Activated CD8-positive, alpha-beta memory T cell treated with anti-CD3 and anti-CD28 coated beads, Interleukin-2, amount 50 U/mL, for 4 hours (primary cell): ENCODE measurements around the gene SIDT1.

Experiments used
- DNase-seq: peaks from one replicate; pipeline ENCODE4 v3.0.0-alpha.2; 2020

SIDT1 gene

DNA sequence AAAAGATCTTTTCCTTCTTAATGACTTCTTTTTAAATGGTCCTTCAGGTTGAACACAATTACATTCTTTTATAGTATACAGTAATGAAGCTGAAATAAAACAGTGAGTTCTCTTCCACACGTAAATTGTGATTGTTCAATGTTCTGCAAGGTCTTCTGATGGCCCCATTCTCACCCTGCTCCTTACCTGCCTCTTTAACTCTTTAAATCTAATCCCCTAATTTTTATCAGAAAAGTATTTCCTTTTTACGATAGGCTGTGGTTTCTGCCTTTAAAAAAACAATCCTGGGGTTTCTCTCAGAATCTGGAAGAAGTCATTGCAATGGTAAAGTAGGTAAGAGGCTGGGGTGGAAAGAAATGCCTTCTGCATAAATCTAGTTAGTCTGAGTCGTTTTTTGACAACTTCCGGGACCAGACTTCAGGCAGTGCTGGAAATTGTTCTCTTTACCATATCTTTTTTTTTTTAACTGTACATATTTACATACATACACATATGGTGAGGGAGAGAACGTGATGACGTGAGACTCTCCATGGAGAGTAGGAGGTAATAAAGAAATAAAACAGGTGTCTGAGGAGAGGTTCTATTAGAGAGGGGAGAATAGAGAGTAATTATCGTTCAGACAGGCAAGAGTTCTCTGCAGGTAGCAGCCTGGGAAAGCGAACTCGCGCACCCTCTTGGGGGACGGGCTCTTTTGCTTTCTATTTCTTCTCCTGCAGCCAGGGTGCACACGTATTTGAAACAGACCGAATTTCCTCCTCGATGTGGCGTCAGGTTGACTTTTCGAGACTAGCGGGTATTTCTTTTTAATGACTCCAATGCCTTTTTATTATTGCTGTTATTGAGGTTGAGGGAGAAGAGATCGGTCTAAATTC is at the start of gene SIDT1:
SIDT1 (plus strand) TSS at position 730 of the 872 bp plus-strand sequence. CDS start 467 bp downstream, outside the sequence.
- DNase-seq = peak; percentile 66

GRCh38 chr3:113485161-113485609 is 47.2 kb upstream of the SIDT1 start:
- peak; percentile 16 for DNase-seq

- DNase-seq = peak; percentile 35
These were observed 37.3 kb upstream of the SIDT1 start for GRCh38 chr3:113495035-113495434.

GRCh38 chr3:113496924-113497323 is 35.4 kb upstream of the SIDT1 start:
- no peak for DNase-seq

GRCh38 chr3:113498221-113499005 is 33.9 kb upstream of the SIDT1 start:
- no peak for DNase-seq

GRCh38 chr3:113499081-113499480 is 33.3 kb upstream of the SIDT1 start:
- no peak for DNase-seq

- DNase-seq = no peak
These were observed 30.8 kb upstream of the SIDT1 start for GRCh38 chr3:113501597-113501996.

DNA sequence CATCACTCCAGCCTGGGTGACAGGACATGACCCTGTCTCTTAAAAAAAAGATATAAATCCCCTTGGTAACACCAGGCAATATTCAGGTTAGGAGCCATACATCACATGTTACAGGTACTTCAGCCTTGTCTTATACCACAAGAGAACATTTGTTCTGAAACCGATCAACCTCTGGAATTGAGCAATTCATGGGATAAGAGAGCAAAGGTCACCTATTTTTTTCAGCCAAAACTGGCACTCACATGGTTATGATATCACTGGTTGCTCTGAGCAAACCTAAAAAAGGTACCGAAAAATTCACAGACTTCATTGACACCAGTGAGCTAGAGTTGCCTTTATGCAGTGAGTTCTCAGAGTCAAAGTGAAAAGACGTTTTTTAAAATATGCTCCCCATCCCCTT is 26.5 kb upstream of the SIDT1 start:
- DNase-seq = no peak

DNA sequence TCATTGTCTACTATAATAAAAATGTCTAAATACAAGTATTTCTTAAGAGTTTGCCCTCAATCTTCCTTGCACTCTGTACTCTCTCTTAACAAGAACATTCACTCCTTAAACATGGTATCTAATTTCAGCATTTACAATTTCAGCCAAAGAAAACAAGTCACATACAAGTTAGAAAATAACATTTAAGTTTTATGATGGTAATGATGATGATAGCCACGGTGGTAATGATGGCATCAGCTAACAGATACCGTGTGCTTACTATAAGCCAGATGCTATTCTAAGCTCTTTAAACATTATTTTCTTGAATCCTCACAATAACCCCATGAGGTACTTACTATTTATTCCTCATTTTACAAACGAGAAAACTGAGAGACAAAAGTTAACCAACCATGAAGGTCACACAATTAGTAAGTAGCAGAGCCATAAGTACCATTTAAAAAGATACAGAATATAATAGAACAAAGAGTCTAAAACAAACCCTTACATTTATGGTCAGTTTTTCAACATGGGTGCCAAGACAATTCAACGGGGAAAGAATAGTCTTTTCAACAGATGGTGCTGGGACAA is 24.8 kb upstream of the SIDT1 start:
- DNase-seq = no peak

- DNase-seq = no peak
These were observed 23.4 kb upstream of the SIDT1 start for GRCh38 chr3:113508966-113509365.

GRCh38 chr3:113514265-113514769 is 18.0 kb upstream of the SIDT1 start:
- no peak for DNase-seq

- no peak for DNase-seq
These were observed 16.2 kb upstream of the SIDT1 start for GRCh38 chr3:113516115-113516505.

- no peak for DNase-seq
These were observed 10.4 kb upstream of the SIDT1 start for GRCh38 chr3:113521981-113522380.

GRCh38 chr3:113523241-113523640 is 9.1 kb upstream of the SIDT1 start:
- DNase-seq = no peak

- DNase-seq = peak; percentile 53
These were observed 561 bp downstream of the SIDT1 start for GRCh38 chr3:113532698-113533533.

DNA sequence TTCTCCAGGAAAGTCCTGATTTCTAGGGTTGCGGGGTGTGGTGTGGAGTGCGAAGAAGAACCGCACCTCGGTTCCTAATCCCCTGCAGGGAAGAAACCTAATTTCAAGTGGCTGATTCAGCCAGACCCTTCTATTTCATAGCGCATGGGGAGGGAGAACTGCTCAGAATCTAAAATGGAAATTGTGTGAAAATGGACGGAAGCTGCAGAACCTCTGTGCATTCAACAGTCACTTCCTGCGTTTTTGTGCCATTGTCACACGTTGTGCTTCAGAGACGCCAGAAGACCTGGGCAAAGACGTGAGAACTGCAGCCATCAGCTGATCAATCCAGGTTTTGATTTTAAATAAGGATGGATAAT is 1.2 kb downstream of the SIDT1 start:
- peak; percentile 28 for DNase-seq

DNA sequence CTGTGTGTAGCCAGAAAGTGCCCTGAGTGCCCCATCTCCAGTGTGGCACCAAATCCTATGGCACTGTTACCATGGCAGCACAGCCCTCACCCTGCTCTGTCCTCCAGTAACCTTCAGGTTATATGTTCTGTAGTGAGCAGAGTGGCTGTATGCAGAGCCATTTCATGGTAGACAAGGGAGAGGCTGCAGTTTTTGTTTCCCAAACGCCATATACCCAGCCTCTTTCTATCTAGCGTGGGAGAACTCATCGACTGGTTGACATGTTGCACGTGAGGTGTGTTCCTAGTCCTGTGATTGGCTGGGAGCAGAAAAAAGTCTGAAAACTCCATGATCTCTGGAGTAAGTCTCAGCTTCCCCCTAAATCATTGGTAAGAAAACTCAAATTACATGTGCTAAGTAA is 2.0 kb downstream of the SIDT1 start:
- no peak for DNase-seq

DNA sequence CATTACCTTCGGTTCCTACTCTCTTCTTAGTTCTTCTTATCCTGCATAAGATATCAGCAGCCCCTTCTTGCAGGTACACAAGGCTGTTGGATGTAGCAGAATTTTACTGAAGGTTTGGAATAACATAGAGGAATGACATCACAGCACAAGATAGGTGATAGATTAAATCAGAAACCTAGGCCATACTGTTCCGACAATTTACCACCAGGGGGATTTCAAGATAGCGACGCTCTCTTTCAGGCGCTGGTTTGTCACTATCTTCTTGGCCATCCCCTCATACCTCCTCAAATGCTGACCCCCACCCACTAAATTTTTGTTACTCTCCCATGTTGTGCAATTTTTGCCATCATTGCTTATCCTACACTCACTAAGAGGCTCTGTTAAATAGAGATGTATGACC is 3.5 kb downstream of the SIDT1 start:
- no peak for DNase-seq

DNA sequence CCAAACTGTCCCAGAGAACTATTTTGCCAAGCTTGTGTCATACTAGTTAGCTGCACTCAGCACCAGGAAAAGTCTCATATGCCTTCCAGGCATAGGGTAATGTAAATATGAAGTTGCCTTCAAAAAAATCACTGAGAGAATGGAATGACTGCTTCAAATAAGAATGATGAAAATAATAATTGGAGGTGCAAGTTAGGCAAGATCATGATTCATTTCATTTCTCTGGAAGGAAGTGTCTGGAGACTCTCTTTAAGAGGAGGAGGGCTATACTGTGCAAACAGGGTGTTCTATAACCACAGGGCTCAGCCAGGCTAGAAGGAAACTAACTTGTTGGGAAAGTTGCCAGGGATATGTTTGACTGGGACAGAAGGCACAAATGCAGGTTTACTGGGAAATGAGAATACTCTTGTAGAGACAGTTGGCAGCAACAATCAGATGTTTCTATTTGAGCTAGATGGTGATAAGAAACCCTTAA is 4.3 kb downstream of the SIDT1 start:
- no peak for DNase-seq

GRCh38 chr3:113537155-113537554 is 4.8 kb downstream of the SIDT1 start:
- no peak for DNase-seq

GRCh38 chr3:113541519-113541918 is 9.2 kb downstream of the SIDT1 start:
- no peak for DNase-seq

GRCh38 chr3:113545594-113545993 is 13.2 kb downstream of the SIDT1 start:
- DNase-seq = no peak
